ENCODE data around the gene JMJD4. TPM values are rescaled to one million over a fixed set of nuclear protein-coding genes. Genes with fewer than 3 reads are reported as not detected.
A peak's percentile ranks its signal among the peaks of the same experiment; 100 is the strongest.

The JMJD4 gene
- 10 to 100 TPM in 2 of 3 donors, 1 to 10 TPM in 1; 8.8 to 12.4 (median 12.3) TPM for total RNA-seq
- 19.7 TPM for total RNA-seq (2013)

GRCh38 chr1:227734856-227735538, at the start of gene JMJD4, which contains the start of gene SNAP47:
TSS of gene JMJD4 (minus strand) at chr1:227735302. CDS start at chr1:227735273, 29 bp downstream.
TSS of gene SNAP47 (plus strand) at chr1:227735435. CDS start at chr1:227747737, 12,302 bp downstream.
- H3K27me3 Mint-ChIP-seq (ENCODE audit: low read depth in 2 of 2), result no peaks in the 10 kb centered on the region
- DNase-seq (peak; percentile 94 to 97), ATAC-seq (peak; percentile 93 to 94 (median 94))
- Histone ChIP-seq H3K9me3 (ENCODE audit: control insufficient read depth, insufficient read depth, low read length) (no peaks in the 10 kb centered on the region), H3K36me3 (ENCODE audit: control insufficient read depth, insufficient read depth, low read length) (peaks cover 6% of the 10 kb centered on the region), H3K4me3 (ENCODE audit: low read length) (peak within 1 kb of the TSS; percentile 56), H3K27ac (ENCODE audit: low read length) (peak within 1 kb of the TSS; percentile 73), H3K4me1 (ENCODE audit: control insufficient read depth, insufficient read depth, low read length) (peaks cover 25% of the 10 kb centered on the region), H3K27me3 (ENCODE audit: control insufficient read depth, insufficient read depth, low read length) (no peaks in the 10 kb centered on the region)
- peak within 1 kb of the TSS; percentile 87 to 92 for H3K27ac Mint-ChIP-seq
- peaks cover 29 to 41% of the 10 kb centered on the region in 2 donors for H3K4me1 Mint-ChIP-seq
- intact Hi-C loops (cut with micrococcal nuclease), result loop anchor here (5.0 kb wide), 1 partner anchor 173 kb away; the partner anchor contains the start of gene ZNF678
- no peaks in the 10 kb centered on the region for H3K36me3 Mint-ChIP-seq
- no peak for TF ChIP-seq CTCF (IDR thresholded peaks at IDR 0.05)
- H3K4me3 Mint-ChIP-seq, result peak within 1 kb of the TSS; percentile 96
- WGBS (ENCODE audit: insufficient coverage), result under 1% methylated on average over 83 of the region's 83 CpGs
- H3K9me3 Mint-ChIP-seq, result no peaks in the 10 kb centered on the region

GRCh38 chr1:227782226-227782625, 47.1 kb upstream of the JMJD4 start:
- Mint-ChIP-seq H3K4me1 (peaks cover 15% of the 10 kb centered on the region in 2 donors), H3K36me3 (no peaks in the 10 kb centered on the region), H3K4me3 (no peak overlapping the region), H3K9me3 (no peaks in the 10 kb centered on the region), H3K27me3 (ENCODE audit: low read depth in 2 of 2) (peaks cover 18 to 31% of the 10 kb centered on the region in 2 donors), H3K27ac (no peak overlapping the region)
- no peak for TF ChIP-seq CTCF (IDR thresholded peaks at IDR 0.05)
- H3K9me3 ChIP-seq (ENCODE audit: control insufficient read depth, insufficient read depth, low read length), result no peaks in the 10 kb centered on the region
- H3K36me3 ChIP-seq (ENCODE audit: control insufficient read depth, insufficient read depth, low read length), result peaks cover 5% of the 10 kb centered on the region
- H3K27ac ChIP-seq (ENCODE audit: low read length), result no peak overlapping the region
- no peak overlapping the region for H3K4me3 ChIP-seq (ENCODE audit: low read length)
- H3K4me1 ChIP-seq (ENCODE audit: control insufficient read depth, insufficient read depth, low read length), result peaks cover 14% of the 10 kb centered on the region
- ATAC-seq (no peak), DNase-seq (peak in 1 of 2 donors; percentile 7)
- WGBS (ENCODE audit: insufficient coverage), result 96% methylated on average over 4 of the region's 4 CpGs
- peaks cover 14% of the 10 kb centered on the region for H3K27me3 ChIP-seq (ENCODE audit: control insufficient read depth, insufficient read depth, low read length)
- intact Hi-C loops (cut with micrococcal nuclease), result no loop called here

GRCh38 chr1:227781314-227781930, 46.3 kb upstream of the JMJD4 start:
- Histone ChIP-seq H3K36me3 (ENCODE audit: control insufficient read depth, insufficient read depth, low read length) (peaks cover 5% of the 10 kb centered on the region), H3K4me1 (ENCODE audit: control insufficient read depth, insufficient read depth, low read length) (peaks cover 12% of the 10 kb centered on the region), H3K27ac (ENCODE audit: low read length) (no peak overlapping the region), H3K9me3 (ENCODE audit: control insufficient read depth, insufficient read depth, low read length) (no peaks in the 10 kb centered on the region), H3K4me3 (ENCODE audit: low read length) (no peak overlapping the region), H3K27me3 (ENCODE audit: control insufficient read depth, insufficient read depth, low read length) (peaks cover 6% of the 10 kb centered on the region)
- intact Hi-C loops (cut with micrococcal nuclease), result no loop called here
- Mint-ChIP-seq H3K27me3 (ENCODE audit: low read depth in 2 of 2) (peaks cover 11 to 23% of the 10 kb centered on the region in 2 donors), H3K36me3 (no peaks in the 10 kb centered on the region), H3K4me3 (no peak overlapping the region), H3K27ac (no peak overlapping the region), H3K4me1 (peaks cover 16 to 17% of the 10 kb centered on the region in 2 donors), H3K9me3 (no peaks in the 10 kb centered on the region)
- DNase-seq, result peak in 1 of 2 donors; percentile 11
- WGBS (ENCODE audit: insufficient coverage), result 95% methylated on average over 15 of the region's 15 CpGs
- no peak for TF ChIP-seq CTCF (IDR thresholded peaks at IDR 0.05)
- no peak for ATAC-seq
